Measurements from ENCODE around the gene MEAF6. TPM values are rescaled to one million over a fixed set of nuclear protein-coding genes. Genes with fewer than 3 reads are reported as not detected.
"Not testable (repeated sequence)": the region's sequence is repeated elsewhere in the genome, so short reads cannot be mapped to it uniquely, and the experiment has no call there.

Gene MEAF6
- total RNA-seq, 1 donor from 2014 or later: 61.5 TPM

GRCh38 chr1:37517569-37517968 lies 3.0 kb upstream of the MEAF6 start:
- peaks cover 2% of the 10 kb centered on the region for H3K9me3 Mint-ChIP-seq (ENCODE audit: unreplicated experiment)
- no peak for TF ChIP-seq CTCF (IDR thresholded peaks at IDR 0.05; ENCODE audit: partially characterized antibody, unreplicated experiment)
- no peak for DNase-seq
- H3K4me1 Mint-ChIP-seq (ENCODE audit: low read depth, unreplicated experiment): peaks cover 12% of the 10 kb centered on the region
- H3K27me3 Mint-ChIP-seq (ENCODE audit: unreplicated experiment): peaks cover 2% of the 10 kb centered on the region
- no peak overlapping the region for H3K27ac Mint-ChIP-seq (ENCODE audit: unreplicated experiment)
- no peaks in the 10 kb centered on the region for H3K36me3 Mint-ChIP-seq (ENCODE audit: unreplicated experiment)
- H3K4me3 Mint-ChIP-seq (ENCODE audit: unreplicated experiment): no peak overlapping the region

- H3K4me1 Mint-ChIP-seq (ENCODE audit: low read depth, unreplicated experiment): peaks cover 12% of the 10 kb centered on the region
- H3K9me3 Mint-ChIP-seq (ENCODE audit: unreplicated experiment): peaks cover 2% of the 10 kb centered on the region
- no peak for TF ChIP-seq CTCF (IDR thresholded peaks at IDR 0.05; ENCODE audit: partially characterized antibody, unreplicated experiment)
- H3K27ac Mint-ChIP-seq (ENCODE audit: unreplicated experiment): peak overlapping the region; percentile 97
- no peak for DNase-seq
- H3K27me3 Mint-ChIP-seq (ENCODE audit: unreplicated experiment): peaks cover 2% of the 10 kb centered on the region
- H3K4me3 Mint-ChIP-seq (ENCODE audit: unreplicated experiment): peak overlapping the region; percentile 94
- H3K36me3 Mint-ChIP-seq (ENCODE audit: unreplicated experiment): no peaks in the 10 kb centered on the region
Measured at GRCh38 chr1:37515185-37516034, 844 bp upstream of the MEAF6 start.

GRCh38 chr1:37513795-37514349 lies 694 bp downstream of the MEAF6 start:
- Mint-ChIP-seq H3K4me1 (ENCODE audit: low read depth, unreplicated experiment) (peaks cover 12% of the 10 kb centered on the region), H3K9me3 (ENCODE audit: unreplicated experiment) (peaks cover 2% of the 10 kb centered on the region), H3K4me3 (ENCODE audit: unreplicated experiment) (peak overlapping the region; percentile 81), H3K36me3 (ENCODE audit: unreplicated experiment) (no peaks in the 10 kb centered on the region), H3K27ac (ENCODE audit: unreplicated experiment) (peak overlapping the region; percentile 75), H3K27me3 (ENCODE audit: unreplicated experiment) (no peaks in the 10 kb centered on the region)
- peak; percentile 42 for DNase-seq
- TF ChIP-seq CTCF (IDR thresholded peaks at IDR 0.05; ENCODE audit: partially characterized antibody, unreplicated experiment): no peak

DNA sequence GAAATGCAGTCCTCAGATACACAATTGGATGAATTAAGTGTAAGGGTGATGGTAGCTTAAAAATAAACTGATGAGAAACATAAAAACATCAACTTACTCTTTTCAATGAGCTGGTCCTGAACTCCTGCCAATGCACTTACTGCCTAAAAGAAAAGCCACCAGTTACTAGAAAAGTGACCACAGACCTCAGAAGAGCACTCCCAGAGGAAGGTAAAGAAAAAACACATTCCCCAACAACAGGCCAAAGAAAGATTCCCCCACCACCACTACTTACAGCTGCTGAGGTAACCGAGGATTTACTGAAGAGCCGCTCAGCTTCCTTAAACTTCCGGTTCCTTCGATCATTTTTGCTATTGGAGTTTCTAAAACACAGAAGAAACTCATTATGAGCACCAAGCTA lies 5.4 kb downstream of the MEAF6 start:
- Mint-ChIP-seq H3K27me3 (ENCODE audit: unreplicated experiment) (no peaks in the 10 kb centered on the region), H3K4me3 (ENCODE audit: unreplicated experiment) (no peak overlapping the region), H3K36me3 (ENCODE audit: unreplicated experiment) (no peaks in the 10 kb centered on the region), H3K4me1 (ENCODE audit: low read depth, unreplicated experiment) (peaks cover 3% of the 10 kb centered on the region), H3K9me3 (ENCODE audit: unreplicated experiment) (peaks cover 2% of the 10 kb centered on the region), H3K27ac (ENCODE audit: unreplicated experiment) (no peak overlapping the region)
- no peak for TF ChIP-seq CTCF (IDR thresholded peaks at IDR 0.05; ENCODE audit: partially characterized antibody, unreplicated experiment)
- DNase-seq: no peak

GRCh38 chr1:37506740-37507139 lies 7.8 kb downstream of the MEAF6 start:
- no peak for TF ChIP-seq CTCF (IDR thresholded peaks at IDR 0.05; ENCODE audit: partially characterized antibody, unreplicated experiment)
- H3K4me1 Mint-ChIP-seq (ENCODE audit: low read depth, unreplicated experiment): no peaks in the 10 kb centered on the region
- H3K27me3 Mint-ChIP-seq (ENCODE audit: unreplicated experiment): no peaks in the 10 kb centered on the region
- no peaks in the 10 kb centered on the region for H3K36me3 Mint-ChIP-seq (ENCODE audit: unreplicated experiment)
- H3K27ac Mint-ChIP-seq (ENCODE audit: unreplicated experiment): no peak overlapping the region
- no peak overlapping the region for H3K4me3 Mint-ChIP-seq (ENCODE audit: unreplicated experiment)
- no peak for DNase-seq
- no peaks in the 10 kb centered on the region for H3K9me3 Mint-ChIP-seq (ENCODE audit: unreplicated experiment)

GRCh38 chr1:37502791-37503190 lies 11.8 kb downstream of the MEAF6 start:
- not testable (repeated sequence) for DNase-seq; H3K9me3 Mint-ChIP-seq (ENCODE audit: unreplicated experiment); H3K36me3 Mint-ChIP-seq (ENCODE audit: unreplicated experiment); H3K27me3 Mint-ChIP-seq (ENCODE audit: unreplicated experiment); H3K27ac Mint-ChIP-seq (ENCODE audit: unreplicated experiment); H3K4me1 Mint-ChIP-seq (ENCODE audit: low read depth, unreplicated experiment); H3K4me3 Mint-ChIP-seq (ENCODE audit: unreplicated experiment)
